Neural progenitor cell (in vitro differentiated cells): ENCODE results near the gene RPRD2.

Experiments used
- EZH2 ChIP-seq: fragments of 200-600 bp; sonication (generic); IDR thresholded peaks from 2 replicates; pipeline ENCODE4 v1.6.1; 2017; ENCODE audit warnings: antibody characterized with exemption, mild to moderate bottlenecking, moderate library complexity
- EZH2phosphoT487 ChIP-seq: fragments of 200-600 bp; sonication (generic); IDR thresholded peaks from 2 replicates; pipeline ENCODE4 v1.6.1; 2017; ENCODE audit warnings: antibody characterized with exemption
- TF ChIP-seq, protein P1 (sequence below): fragments of 200-600 bp; sonication (generic); IDR thresholded peaks from 2 replicates; pipeline ENCODE4 v1.5.1; 2017; ENCODE audit warnings: antibody characterized with exemption, mild to moderate bottlenecking

DNA sequence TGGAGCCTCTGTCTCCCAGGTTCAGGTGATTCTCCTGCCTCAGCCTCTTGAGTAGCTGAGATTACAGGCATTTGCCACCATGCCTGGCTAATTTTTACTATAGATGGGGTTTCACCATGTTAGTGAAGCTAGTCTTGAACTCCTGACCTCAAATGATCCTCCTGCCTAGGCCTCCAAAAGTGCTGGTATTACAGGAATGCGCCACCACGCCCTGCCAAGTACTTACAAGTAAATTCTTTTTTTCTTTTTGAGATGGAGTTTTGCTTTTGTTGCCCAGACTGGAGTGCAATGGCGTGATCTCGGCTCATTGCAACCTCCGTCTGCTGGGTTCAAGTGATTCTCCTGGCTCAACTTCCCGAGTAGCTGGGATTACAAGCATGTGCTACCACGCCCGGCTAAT is 42.5 kb downstream of the RPRD2 start:
- TF ChIP-seq, protein P1, sequence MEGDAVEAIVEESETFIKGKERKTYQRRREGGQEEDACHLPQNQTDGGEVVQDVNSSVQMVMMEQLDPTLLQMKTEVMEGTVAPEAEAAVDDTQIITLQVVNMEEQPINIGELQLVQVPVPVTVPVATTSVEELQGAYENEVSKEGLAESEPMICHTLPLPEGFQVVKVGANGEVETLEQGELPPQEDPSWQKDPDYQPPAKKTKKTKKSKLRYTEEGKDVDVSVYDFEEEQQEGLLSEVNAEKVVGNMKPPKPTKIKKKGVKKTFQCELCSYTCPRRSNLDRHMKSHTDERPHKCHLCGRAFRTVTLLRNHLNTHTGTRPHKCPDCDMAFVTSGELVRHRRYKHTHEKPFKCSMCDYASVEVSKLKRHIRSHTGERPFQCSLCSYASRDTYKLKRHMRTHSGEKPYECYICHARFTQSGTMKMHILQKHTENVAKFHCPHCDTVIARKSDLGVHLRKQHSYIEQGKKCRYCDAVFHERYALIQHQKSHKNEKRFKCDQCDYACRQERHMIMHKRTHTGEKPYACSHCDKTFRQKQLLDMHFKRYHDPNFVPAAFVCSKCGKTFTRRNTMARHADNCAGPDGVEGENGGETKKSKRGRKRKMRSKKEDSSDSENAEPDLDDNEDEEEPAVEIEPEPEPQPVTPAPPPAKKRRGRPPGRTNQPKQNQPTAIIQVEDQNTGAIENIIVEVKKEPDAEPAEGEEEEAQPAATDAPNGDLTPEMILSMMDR: no peak
- no peak for TF ChIP-seq EZH2
- no peak for TF ChIP-seq EZH2phosphoT487
